GM23248 (cell line): ENCODE results near the gene CALCOCO2.

Experiments used
- EZH2 ChIP-seq: fragments of 200-600 bp; sonication (generic); IDR thresholded peaks from 2 replicates; pipeline ENCODE4 v1.6.1; 2018; ENCODE audit warnings: antibody characterized with exemption, mild to moderate bottlenecking; ENCODE audit not compliant: insufficient read depth, poor library complexity, severe bottlenecking
- EZH2phosphoT487 ChIP-seq: fragments of 200-600 bp; sonication (generic); IDR thresholded peaks from 2 replicates; pipeline ENCODE4 v1.6.1; 2018; ENCODE audit warnings: antibody characterized with exemption, moderate library complexity, mild to moderate bottlenecking, low read depth; ENCODE audit not compliant: insufficient read depth

- TF ChIP-seq EZH2 (no peak), EZH2phosphoT487 (no peak)
Measured at GRCh38 chr17:48894886-48895285, 64.1 kb downstream of the CALCOCO2 start.
